ENCODE results near the gene CCDC158.
"Not testable (repeated sequence)": the region's sequence is repeated elsewhere in the genome, so short reads cannot be mapped to it uniquely, and the experiment has no call there.

The CCDC158 gene

GRCh38 chr4:76312457-76312856, 108.5 kb downstream of the CCDC158 start:
- DNase-seq (ENCODE audit: low spot score) (no peak), FAIRE-seq (no peak)

GRCh38 chr4:76311896-76312331, 109.0 kb downstream of the CCDC158 start:
- FAIRE-seq (no peak), DNase-seq (ENCODE audit: low spot score) (no peak)

- FAIRE-seq: no peak
- DNase-seq (ENCODE audit: low spot score): no peak
Measured at GRCh38 chr4:76310683-76311082, 110.3 kb downstream of the CCDC158 start.

- FAIRE-seq: no peak
Measured at GRCh38 chr4:76309939-76310550, 110.9 kb downstream of the CCDC158 start.

GRCh38 chr4:76308548-76308947, 112.4 kb downstream of the CCDC158 start:
- DNase-seq (ENCODE audit: low spot score): no peak

More at GRCh38 chr4:76309939-76310550, 110.9 kb downstream of the CCDC158 start:
- DNase-seq (ENCODE audit: low spot score): no peak

DNA sequence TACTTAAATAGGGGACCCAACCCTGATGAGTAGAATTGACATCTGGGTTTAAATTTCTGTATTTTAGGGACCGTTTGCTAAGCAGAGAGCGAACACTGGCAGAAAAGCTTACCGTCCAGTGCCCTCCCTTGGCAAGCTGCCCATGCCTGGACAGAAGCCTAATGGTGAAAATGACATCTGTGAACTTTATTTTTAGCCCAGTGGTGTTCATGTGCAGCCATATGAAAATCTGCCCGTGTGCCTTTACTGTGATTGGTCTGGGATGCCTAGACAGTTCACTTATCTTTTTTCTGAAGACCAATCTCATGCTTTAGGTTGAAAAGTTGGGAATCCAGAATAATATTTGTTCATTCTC, 113.3 kb downstream of the CCDC158 start:
- FAIRE-seq: no peak
- DNase-seq (ENCODE audit: low spot score): no peak

More at GRCh38 chr4:76308548-76308947, 112.4 kb downstream of the CCDC158 start:
- no peak for FAIRE-seq

GRCh38 chr4:76306882-76307659, 113.9 kb downstream of the CCDC158 start:
- DNase-seq (ENCODE audit: low spot score): peak; percentile 81
- FAIRE-seq: no peak

DNA sequence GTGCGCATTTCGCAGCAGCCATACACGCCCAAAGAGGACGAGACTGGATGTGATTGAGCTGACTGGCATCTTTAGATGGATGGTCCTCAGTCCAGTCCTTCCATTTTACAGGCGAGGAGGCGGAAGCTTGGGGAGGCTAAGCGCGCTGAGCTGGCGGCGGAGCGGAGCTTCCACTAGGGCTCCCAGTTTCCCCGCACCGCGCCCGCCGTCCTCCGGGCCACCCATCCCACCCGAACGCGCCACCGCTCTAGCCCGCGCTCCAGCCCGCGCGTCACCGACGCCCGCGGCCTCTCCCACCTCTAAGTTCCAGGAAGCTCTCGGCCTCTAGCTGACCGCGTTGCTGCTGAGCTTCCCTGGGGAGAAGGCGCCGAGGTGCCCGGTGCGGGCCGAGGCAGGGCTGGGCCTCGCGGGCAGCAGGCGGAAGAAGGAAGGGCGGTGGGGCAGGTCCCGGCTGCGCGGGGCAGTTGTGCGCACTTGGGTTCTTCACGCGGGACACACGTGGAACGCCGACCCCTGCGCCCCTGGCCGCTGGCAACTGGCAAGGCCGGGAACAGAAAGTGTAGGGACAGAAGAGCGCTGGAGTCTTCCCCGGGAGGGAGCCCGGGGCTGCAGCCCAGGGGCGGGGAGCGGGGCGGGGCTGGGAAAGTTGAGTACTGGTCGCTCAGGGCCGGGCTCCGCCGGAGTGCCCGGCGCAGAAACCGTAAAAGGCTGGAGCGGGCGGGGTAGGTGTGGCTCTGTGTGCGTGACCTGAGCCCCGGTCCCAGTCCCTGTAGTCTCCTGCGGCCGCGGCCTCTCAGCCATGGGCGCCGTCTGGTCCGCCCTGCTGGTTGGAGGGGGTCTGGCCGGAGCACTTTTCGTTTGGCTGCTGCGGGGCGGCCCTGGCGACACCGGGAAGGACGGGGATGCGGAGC, 114.7 kb downstream of the CCDC158 start, which contains the start of gene STBD1:
Gene STBD1 (plus strand): TSS at position 763 of the 911 bp plus-strand sequence. CDS start 37 bp downstream, at position 800.
- FAIRE-seq (peak; percentile 37), DNase-seq (ENCODE audit: low spot score) (peak; percentile 79)

- DNase-seq (ENCODE audit: low spot score) (no peak), FAIRE-seq (no peak)
Measured at GRCh38 chr4:76305033-76305687, 115.8 kb downstream of the CCDC158 start.

- FAIRE-seq (no peak), DNase-seq (ENCODE audit: low spot score) (no peak)
Measured at GRCh38 chr4:76302826-76303438, 118.0 kb downstream of the CCDC158 start.

GRCh38 chr4:76301775-76302162, 119.2 kb downstream of the CCDC158 start:
- FAIRE-seq (no peak), DNase-seq (ENCODE audit: low spot score) (no peak)

GRCh38 chr4:76301068-76301774, 119.7 kb downstream of the CCDC158 start:
- FAIRE-seq: no peak
- peak; percentile 77 for DNase-seq (ENCODE audit: low spot score)

DNA sequence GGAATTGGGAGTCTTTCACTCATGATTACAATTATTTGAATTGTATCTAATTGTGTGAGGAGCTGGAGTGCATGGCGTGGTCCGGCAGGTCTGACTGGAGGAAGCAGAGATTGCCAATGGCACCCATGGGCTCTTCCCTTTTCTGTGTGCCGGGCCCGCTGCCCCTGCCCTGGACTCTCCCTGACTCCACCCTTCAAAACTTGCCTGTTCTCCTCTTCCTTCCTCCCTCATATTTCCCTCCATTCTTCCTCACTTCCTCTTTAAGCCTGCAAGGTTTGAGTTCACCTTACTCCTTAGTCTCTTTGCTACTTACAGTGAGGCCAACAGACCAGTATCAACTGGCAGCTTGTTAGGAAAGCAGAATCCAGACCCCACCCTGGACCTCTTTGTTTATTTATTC, 120.9 kb downstream of the CCDC158 start:
- FAIRE-seq: no peak
- no peak for DNase-seq (ENCODE audit: low spot score)

DNA sequence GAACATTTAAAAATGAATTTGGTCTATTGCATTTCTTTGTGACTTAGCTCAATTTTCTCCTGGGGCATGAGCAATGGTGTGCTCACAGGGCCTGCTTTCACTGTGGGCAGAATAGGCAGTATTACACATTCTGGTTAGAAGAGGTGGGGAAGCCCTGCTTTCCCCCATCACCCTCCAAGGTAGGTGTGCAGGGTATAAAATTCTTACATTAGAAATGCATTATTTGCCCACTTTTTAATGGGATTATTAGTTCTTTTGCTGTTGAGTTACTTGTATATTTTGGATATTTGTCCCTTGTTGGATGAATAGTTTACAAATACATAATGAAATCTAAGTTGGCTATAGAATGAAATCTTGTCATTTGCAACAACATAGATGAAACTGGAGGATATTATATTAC, 122.7 kb downstream of the CCDC158 start:
- FAIRE-seq (no peak), DNase-seq (ENCODE audit: low spot score) (no peak)

- DNase-seq (ENCODE audit: low spot score): no peak
- FAIRE-seq: no peak
Measured at GRCh38 chr4:76296286-76296820, 124.6 kb downstream of the CCDC158 start.

DNA sequence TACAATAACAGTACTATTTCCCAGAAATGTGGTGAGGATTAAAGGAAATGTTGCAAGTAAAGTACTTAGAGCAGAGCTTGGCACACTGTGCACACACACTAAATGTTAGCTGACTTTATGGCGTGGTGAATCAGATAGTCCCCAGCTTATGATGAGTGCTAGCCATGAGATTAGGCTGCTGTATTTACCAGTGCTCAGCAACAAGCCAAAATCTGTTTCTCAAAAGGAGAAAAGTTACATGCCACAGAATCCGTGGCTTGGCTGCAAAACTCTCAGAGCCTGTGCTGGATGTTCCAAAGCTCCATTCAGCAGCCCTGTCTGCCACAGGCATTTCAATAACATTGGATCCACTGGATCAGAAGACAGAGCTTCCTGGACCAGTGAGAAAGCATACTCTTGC, 127.2 kb downstream of the CCDC158 start:
- no peak for FAIRE-seq

DNA sequence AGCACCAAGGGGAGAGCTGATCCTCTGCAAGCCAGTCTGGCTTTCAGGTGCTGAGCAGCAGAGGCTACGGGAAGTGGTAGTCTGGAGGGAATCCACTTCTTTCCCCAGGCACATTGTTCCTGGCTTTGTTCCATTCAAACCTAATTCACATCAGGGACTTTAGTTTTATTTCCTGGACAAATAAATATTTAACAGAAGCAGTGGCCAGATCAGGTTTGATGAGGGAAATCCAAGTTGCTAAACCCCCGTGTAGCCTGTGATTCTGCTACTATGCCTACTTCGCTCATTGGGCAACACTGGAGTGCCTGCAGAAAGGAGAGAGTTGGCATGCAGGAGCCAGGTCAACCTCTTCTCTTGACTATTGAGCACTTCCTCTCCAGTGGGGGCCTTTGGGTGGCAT, 128.2 kb downstream of the CCDC158 start:
- FAIRE-seq (no peak), DNase-seq (ENCODE audit: low spot score) (no peak)

More for the DNA sequence above, 127.2 kb downstream of the CCDC158 start:
- no peak for DNase-seq (ENCODE audit: low spot score)

- not testable (repeated sequence) for DNase-seq (ENCODE audit: low spot score); FAIRE-seq
Measured at GRCh38 chr4:76287811-76288210, 133.1 kb downstream of the CCDC158 start.

- FAIRE-seq: no peak
- no peak for DNase-seq (ENCODE audit: low spot score)
Measured at GRCh38 chr4:76283900-76284299, 137.0 kb downstream of the CCDC158 start.

Measured in urothelium cell line (cell line).